GF-D8 (cell line): Measurements from ENCODE around the gene ERH.
"Not testable (repeated sequence)": the region's sequence is repeated elsewhere in the genome, so short reads cannot be mapped to it uniquely, and the experiment has no call there.

Experiments
- DNase-seq: peaks from one replicate; lab custom pipeline; 2025; lab: John Stamatoyannopoulos, UW

Gene ERH

DNA sequence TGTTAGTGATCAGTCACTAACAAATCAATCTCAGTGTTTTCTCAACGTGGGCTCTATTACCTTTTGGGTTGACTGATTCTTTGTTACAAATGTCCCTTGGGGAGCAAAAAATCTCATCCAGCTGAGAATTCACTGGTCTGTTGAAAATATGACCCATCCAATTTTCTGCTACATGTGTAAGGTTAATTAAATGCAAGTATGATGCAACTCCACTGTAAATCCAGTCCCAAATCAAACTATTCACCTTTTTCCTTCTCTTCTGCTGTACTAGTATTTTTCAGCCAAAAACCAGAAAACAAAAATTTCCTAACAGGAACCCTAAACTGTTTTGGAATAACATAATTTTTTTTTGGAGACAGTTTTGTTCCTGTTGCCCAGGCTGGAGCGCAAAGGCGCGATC, 2.2 kb downstream of the ERH start:
- no peak for DNase-seq

DNA sequence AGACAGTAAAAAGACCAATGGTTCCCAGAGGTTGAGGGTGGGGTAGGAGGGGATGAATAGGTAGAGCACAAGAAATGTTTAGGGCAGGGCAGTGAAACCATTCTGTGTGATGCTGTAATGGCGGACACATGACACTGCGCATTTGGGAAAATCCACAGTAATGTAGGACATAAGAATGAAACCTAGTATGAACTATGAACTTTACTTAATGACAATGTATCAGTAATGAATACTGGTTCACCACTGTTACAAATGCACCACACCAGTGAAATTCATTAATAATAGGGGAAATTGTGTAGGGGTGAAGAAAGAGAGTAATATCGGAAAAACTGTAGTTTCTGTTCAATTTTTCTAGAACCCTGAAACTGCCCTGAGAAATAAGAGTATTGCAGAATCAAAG, 5.6 kb downstream of the ERH start:
- DNase-seq = no peak

DNA sequence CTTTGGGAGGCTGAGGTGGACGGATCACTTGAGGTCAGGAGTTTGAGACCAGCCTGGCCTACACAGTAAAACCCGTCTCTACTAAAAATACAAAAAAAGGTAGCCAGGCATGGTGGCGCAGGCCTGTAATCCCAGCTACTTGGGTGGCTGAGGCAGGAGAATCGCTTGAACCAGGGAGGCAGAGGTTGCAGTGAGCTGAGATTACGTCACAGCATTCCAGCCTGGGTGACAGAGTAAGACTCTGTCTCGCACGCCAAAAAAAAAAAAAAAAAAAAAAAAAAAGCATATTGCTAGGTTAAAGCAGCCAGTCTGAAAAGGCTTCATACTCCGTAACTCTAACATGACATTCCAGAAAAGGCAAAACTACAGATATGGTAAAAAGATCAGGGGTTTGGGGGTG, 6.7 kb downstream of the ERH start:
- not testable (repeated sequence) for DNase-seq

DNA sequence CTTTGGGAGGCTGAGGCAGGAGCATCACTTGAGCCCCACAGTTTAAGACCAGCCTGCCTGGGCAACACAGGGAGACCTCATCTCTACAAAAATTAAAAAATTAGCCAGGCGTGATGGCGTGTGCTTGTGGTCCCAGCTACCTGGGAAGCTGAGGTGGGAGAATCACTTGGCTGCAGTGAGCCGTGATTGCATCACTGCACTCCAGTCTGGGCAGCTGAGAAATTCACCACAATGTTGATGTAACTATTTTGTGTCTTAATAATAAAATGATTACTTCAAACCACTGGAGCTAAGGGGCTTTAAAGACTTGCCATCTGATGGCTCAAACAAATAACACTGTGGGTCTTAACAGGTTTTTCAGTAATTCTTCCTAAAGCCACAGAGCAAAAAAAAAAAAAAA, 10.8 kb downstream of the ERH start:
- no peak for DNase-seq

DNA sequence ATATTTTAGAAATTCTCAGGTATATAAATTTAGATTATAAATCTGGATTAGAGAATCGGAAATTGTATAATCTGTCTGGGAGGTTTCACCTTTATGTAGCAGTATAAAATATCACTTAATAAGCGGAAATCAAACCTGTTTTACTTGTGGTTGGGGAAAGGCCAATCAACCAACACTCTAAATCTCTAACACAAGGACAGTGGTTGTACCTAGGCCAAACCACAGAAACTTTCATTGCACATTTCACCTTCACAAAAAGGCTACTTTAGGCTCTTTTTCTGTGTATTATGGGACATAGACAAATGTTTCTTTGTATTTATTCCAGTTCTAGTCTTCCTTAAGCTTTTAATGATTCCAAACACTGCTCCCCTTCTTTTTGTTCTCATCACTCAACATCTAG, 19.8 kb downstream of the ERH start:
- no peak for DNase-seq

DNA sequence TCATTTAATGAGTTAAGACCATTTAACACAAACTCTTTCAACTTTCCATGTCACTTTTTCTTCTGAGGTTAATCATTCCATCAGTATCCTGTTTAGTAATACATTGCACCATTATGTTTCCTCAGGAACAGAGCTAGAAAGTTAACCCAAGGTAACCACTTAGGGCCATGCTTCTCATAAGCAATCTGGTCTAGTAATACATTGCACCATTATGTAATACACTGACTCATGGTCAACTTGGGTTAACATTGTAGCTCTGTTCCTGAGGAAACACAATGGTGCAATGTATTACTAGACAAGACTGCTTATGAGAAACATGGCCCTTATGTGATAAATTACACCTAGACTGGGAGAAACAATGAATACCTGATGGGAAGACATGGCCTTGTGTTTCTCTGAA, 21.7 kb downstream of the ERH start:
- DNase-seq = peak; percentile 39

DNA sequence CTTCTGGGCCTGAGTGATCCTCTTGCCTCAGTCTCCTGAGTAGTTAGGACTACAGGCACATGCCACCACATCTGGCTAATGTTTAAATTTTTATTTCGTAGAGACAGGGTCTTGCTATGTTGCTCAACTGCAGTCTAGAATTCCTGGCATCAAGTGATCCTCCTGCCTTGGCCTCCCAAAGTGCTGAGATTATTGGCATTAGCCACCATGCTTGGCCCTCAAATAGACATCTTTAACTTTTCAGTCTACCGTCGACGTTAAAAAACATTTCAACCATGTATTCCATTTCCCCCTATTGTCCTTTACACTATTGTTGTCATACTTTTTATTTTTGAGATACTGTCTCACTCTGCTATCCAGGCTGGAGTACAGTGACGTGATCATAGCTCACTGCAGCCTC, 22.4 kb downstream of the ERH start:
- DNase-seq = no peak

DNA sequence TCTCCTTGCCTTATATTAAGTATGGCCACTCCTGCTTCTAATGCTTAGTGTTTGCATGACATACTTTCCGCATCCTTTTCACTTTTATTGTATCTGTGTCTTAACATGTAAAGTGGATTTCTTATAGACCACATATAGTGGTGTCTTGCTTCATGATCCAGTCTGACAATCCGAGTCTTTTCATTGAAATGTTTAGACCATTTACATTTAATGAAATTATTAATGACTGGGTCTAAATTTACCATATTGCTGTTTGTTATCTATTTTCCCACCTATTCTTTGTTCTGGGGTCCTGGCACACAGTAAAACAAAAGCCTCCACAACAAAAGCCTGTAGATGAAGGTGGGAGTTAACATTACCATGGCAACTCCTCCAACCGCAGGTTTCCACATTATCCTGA, 22.9 kb downstream of the ERH start:
- no peak for DNase-seq

DNA sequence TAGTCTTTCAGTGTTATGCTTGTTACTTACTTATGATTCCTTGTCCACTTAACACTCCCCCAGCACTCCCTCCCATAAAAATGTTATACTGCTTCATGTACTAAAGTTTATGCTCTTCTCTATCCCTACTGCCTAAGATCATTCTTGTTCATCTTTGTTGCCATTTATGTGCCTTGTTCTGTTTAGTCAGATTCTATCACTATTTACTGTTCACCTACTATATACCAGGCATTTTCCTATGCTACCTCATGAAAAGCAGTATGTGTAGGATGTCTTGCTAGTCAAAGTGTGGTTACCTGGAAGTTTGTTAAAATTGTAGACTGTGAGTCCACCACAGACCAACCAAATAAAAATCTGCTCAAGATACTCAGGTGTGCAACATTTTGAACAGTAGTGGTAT, 23.9 kb downstream of the ERH start:
- DNase-seq = no peak

DNA sequence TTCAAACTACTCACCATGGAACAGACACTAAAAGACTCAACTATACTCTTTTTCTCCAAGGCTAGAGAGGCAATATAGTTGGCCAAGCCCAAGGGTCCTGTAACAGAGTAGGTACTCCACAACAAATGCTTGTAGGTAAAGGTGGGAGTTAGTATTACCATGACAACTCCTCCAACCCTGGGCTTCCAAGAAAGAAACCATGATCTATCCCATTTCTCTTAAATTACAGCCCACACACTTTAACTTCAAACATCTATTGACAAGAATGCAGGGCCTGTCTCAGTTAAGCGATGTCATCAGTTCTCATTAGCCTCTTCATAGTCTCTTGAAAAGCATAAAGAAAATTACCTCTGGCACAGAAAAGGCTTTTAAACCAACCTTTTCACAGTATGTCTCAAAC, 25.0 kb downstream of the ERH start:
- no peak for DNase-seq

DNA sequence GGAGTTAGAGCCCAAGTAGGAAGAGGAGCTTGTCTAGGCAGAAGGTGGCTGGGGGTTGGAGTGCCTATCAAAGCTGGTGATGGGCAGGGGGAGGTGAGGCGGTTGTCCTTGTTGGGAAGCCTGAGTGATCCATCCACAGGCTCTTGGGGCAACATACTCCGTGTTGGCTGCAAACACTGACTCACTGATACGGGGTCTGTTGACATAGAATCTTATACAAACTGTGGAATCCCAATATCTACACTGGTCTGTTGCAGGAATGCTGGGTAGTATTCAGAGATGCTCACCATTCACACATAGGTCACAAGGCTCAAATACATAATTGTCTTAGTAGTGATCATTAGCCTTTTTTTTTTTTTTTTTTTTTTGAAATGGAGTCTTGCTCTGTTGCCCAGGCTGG, 26.0 kb downstream of the ERH start:
- DNase-seq = no peak

DNA sequence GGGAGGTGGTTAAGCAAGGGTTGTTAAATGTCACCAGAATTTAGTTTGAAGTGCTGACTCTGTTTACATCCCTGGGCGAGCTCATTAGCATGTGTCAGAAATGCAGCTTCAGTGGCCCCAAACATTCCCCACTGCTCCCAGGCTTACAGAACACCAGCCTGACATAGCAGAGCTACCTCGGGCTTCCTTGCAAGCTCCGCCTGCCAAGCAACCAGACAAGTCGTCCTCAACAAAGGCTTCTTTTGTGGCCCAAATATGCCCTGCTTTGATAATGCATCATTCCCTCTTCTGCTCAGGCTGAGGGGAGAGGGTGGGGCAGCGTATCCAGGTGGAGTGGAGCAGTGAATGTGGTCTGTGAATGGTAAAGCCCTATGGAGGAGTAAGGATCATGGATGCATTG, 28.0 kb downstream of the ERH start:
- no peak for DNase-seq

DNA sequence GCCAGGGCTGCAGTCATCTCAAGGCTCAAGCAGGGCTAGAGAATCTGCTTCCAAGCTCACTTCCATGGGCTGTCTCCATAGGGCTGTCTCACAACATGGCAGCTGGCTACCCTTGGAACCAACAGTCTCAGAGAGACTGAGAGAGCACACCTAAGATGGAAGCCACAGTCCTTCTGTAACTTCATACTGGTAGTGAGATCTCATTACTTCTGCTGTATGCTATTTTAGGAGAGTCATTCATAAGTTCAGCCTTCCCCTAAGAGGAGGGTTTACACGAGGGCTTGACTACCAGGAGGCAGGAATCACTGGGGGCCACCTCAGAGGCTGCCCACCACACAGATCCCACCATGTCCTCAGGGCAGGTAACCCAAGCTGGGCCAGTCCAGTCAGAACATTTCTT, 29.7 kb downstream of the ERH start:
- DNase-seq = no peak

DNA sequence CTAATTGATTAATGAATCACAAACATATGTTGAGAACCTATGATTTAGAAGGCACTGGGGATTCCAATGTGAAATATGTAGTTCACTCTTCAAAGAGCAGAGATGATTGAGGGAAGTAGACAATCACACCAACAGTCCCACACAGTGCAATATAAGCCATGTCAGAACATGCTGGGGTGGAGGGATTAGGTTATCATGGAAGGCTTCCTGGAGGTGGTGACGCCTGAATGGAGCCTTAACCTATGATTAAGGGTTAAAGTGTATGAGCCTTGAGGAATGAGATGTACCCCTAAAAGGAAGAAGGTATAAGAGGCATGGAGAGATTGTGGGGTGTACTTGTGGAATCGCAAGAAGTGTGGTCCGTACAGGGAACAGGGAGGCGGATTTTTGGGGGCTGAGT, 31.3 kb downstream of the ERH start:
- DNase-seq = no peak

DNA sequence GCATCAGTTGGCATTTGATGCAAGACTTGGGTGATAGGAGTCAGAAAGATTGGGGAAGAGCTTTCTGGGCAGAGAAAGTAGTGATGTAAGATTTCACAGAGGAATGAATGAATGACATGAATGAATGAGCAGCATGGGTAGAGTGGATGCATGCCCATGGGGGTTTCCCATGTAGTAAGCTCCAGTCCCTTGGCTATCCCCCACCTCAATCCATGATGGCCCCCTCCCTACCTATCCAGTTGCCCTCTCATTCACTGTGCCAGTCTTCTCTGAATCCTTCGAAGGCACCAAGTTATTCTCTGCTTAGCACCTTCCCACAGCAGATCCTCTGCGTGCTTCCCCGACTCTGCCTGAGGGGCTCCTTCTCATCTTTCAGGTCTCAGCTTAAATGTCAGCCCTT, 32.0 kb downstream of the ERH start:
- DNase-seq = no peak

DNA sequence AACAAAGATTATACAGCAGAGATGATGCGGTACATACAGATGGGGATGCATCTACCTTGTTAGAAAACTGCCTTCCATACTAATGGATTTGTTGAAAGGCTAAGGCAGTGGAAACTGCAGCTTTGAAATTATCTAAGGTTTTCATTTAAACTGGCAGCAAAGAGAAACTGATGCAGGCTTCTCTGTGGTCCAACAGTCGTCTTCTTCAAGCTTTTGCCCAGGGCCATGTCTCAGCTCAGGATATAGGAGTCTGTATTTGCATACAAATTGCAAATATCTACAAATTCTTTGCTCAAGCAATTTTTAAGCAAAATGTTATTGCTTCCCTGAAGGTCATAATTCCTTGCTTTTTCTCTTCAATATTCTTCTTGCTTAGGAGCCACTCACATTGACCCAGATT, 33.7 kb downstream of the ERH start:
- no peak for DNase-seq

DNA sequence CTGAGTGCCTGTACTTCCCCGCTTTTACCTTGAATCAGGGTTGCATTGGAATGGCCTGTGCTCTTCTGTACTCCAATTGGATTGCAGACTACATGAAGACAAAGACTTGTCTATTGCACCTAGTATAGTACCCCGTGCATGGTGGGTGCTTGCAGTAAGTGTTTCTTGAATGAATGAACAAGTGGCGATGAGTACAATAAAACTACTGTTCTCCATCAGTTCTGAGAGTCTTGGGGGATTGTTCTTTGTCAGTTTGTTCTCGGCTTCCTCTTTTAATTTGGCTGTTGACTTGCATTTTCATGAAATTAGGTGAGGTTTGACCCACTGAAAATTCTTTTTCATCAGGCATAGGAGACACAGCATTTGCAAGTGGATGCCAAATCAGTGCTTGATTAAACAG, 34.1 kb downstream of the ERH start:
- DNase-seq = no peak

DNA sequence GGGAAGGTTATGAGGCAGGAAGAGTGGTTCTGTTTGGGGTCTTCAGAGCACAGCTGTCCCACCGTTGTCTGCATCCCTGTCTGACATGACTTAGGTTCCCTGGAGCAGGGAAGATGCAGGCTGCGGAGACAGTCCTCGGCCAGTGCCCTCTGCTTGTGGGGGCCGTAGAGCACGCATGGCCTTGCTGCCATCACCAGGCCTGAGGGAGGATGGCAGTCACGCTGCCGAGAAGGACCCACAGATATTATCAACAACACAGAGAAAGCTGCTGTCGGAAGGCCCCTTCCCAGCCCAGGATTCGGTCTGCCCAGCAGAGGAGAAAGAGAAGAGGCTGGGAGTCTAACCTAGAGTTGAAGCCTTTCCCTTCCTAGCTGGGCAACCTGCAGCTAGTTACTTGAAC, 35.0 kb downstream of the ERH start:
- DNase-seq = no peak

DNA sequence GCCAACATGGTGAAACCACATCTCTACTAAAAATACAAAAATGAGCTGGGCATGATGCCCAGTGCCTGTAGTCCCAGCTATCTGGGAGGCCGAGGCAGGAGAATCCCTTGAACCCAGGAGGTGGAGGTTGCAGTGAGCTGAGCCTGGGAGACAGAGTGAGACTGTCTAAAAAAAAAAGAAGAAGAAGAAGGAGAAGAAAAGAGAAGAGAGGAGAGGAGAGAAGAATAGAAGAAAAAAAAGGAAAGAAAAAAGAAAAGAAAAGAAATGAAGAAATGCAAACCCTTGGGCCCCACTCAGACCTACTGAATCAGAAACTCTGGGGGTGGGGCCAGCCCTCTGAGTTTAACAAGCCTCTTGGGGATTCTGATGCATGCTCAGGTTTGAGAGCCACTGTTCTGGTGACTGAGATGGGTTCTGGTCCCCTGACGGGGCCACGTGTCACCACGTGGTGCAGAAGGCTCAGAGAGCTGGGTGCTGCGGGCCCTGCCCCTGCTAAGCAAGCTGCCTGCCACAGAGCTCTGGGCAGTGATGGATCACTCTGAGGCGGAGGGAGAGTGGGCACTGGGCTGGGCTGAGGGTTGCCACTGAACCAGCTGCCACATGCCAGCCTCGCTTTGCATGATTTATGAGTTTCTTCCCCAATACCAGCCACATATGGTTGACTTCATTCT, 37.5 kb downstream of the ERH start:
- no peak for DNase-seq

DNA sequence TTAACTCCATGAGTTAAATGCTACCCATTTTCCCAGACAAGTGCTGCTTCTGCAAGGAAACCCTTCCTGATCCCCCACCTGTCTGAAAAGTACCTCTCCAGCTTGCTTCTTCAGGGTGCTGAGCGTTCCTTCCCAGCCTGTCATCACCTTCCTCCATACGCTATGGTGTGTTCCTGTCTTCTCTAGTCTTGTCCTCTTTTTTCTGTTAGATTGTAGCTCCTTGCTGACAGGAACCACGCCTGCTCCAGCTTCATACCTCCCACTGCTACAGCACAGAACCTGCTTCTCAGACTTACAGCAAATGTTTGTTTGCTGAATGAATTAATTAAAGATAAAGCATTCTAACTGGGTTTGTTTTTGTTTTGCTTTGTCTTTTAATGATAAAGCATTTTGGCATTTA, 39.1 kb downstream of the ERH start:
- no peak for DNase-seq

DNA sequence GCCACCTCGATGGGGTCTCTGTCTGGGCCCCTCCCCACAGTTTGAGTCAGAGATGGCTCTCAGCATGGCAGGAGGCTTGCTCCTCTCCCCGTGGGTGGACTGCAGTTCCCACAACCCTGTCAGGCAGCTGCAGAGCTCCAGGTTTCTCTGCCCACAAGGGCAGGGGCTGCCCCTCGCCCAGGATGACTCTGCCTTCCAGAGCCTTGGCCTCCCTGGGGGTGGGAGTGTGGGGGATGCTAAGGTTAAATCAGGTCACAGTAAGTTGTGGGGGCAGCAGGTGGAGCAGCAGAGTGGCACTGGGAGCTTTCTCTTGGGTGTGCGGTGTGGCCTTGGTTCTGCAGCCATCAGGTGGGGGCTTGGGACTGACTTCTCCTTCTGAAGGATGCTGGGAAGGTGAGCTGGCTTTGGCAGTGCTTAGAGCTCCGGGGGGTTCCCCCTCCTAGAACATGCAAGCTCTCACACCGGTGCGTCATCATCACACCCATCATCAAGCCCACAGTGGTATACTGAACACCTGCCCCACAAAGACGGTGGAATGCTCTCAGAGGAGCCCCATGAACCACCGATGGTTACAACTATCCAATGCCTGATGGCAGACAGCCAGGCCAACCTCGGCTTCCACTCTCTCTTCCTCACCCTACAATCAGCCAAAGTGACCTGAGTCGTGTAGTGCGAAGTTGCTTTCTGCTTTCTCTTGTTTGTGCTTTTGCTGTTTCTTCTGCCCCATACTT, 39.7 kb downstream of the ERH start:
- DNase-seq = no peak

DNA sequence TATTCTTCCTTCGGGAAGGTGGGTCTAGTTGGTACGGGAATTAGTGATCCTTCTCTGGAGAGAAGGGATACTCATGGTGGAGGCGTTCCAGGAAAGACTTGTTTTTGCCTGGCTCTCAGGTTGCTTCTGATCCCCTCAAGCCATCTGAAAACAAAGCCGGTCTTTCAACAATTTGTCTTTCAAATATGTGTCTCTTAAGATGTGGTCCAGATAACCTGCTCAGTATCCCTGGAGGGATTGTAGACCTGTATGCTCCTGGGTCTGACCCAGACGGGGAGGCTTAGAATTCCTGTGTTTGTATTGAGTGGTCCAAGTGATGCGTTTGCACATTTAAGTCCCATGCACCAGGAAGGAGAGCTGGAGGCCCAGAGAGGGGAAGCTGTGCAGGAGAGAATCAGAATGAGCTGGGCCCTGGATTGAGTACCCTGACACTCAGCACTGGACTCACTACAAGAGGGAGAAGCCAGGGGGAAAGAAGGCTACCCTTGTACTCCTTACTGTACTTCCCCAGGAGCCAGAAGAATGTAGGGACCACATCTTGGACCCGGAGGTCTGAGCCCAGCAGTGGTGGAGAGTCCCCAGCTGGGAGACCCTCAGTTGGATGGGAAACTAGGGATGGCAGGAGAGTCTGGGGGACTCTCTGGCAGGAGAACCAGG, 40.4 kb downstream of the ERH start:
- DNase-seq = no peak

DNA sequence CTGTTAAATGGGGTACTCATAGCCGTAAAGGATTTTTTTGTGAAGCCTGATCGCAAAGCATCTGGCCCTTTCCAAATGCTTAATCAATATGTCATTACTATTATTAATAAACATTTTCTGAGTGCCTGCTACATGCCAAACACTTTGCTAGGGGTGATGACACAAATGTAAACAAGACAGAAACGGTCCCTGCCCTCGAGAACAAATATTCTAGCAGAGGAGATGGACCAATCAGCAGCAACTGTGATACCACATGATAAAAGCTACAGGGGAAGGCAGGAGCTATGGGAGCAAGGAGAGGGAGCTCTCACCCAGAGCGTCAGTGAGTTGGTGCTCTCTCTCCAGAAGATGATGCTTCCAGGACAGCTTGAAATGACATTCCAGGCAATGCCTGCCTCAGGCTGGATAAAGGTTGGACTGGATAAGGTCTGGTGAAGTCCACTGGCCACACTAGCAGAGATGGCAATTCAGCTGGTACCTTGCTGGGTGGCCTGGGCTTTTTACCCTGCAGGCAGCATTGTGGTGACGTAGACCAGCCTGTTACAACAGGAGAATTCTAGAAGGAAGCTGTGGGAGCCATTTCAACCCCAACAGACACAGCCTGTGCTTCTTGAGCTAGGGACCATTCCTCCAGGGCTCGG, 41.1 kb downstream of the ERH start:
- no peak for DNase-seq
